Measurements from ENCODE around the gene NLRP5. TPM values are rescaled to one million over a fixed set of nuclear protein-coding genes. Genes with fewer than 3 reads are reported as not detected.

Gene NLRP5
- total RNA-seq, 1 donor = not detected

DNA sequence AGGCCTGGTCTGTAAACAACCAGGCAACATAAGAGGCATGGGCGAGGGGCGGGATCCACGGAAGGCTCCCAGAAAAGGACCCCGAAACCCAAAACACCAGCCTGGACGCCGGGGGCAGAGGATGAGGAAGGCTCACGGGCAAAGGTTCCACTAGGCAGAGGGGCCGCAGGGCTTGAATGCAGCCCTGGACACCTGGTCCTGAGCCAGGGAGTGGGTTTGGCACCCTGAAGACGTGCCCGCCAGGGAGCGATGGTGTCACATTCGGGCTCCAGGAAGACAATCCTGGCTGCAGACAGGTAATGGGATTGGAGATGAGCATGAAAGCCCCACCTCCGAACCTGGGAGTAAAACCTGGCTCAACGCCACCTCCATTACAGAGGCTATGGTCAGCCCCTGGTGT is 102.8 kb downstream of the NLRP5 start:
- TF ChIP-seq, protein P1, sequence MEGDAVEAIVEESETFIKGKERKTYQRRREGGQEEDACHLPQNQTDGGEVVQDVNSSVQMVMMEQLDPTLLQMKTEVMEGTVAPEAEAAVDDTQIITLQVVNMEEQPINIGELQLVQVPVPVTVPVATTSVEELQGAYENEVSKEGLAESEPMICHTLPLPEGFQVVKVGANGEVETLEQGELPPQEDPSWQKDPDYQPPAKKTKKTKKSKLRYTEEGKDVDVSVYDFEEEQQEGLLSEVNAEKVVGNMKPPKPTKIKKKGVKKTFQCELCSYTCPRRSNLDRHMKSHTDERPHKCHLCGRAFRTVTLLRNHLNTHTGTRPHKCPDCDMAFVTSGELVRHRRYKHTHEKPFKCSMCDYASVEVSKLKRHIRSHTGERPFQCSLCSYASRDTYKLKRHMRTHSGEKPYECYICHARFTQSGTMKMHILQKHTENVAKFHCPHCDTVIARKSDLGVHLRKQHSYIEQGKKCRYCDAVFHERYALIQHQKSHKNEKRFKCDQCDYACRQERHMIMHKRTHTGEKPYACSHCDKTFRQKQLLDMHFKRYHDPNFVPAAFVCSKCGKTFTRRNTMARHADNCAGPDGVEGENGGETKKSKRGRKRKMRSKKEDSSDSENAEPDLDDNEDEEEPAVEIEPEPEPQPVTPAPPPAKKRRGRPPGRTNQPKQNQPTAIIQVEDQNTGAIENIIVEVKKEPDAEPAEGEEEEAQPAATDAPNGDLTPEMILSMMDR (IDR thresholded peaks at IDR 0.05; ENCODE audit: insufficient read depth, low read depth, low read length) = no peak
- no peak for DNase-seq (ENCODE audit: low read depth)
- H3K4me3 ChIP-seq (ENCODE audit: low read depth, low read length) = no peak overlapping the region

DNA sequence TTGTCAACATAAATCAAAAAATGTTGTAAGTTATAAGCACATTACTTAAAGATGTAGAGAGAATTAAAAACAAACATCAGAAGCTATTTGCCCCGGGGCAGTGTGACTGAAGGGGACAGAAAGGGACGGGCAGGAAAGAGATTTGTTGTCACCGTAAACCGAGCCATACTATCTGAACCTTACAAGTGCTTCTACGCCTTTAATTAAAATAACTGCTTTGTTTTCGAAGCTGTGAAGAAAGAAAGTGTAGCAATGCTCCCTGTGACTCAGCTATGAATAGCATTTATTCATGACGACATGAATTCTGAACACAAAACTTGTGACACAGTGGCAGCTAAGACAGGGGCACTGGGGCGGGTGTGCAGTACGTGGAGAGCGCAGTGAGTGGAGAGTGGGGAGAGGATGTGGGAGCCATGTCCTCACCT is 104.5 kb downstream of the NLRP5 start:
- TF ChIP-seq, protein P1 (IDR thresholded peaks at IDR 0.05; ENCODE audit: insufficient read depth, low read depth, low read length) = no peak
- peak; percentile 79 for DNase-seq (ENCODE audit: low read depth)

DNA sequence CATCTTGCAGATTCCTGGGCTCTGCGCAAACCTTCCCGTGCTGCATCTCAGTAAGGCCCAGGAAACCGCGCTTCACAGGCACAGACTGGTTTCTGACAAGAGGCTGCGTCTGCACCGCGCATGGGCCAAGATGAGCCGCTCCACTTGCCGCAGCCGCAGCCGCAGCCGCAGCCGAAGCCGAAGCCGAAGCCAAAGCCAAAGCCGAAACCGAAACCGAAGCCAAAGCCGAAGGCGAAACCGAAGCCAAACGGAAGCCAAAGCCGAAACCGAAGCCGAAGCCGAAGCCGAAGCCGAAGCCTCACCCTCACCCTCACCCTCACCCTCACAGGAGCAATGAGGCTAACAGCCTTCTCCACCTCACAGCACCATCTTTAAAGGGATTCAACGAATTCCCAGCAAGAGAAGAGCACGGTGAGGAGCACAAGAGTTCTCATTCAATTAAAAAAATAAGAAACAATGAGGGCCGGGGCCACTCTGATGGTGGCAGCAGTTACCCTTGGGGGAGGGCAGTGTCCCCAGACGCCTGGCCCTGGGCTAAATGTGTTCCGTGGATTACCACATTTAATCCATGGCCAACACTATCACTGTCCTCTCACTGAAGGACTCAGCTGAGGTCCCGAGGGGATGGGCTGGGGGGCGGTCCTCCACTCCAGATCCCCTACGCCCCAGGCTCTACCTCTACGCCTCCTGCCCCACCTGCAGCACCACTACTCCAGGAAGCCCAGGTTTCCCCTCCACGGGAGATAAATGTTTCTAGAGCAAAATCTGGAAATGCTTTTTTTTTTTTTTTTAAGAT is 105.4 kb downstream of the NLRP5 start:
- peak; percentile 85 for DNase-seq (ENCODE audit: low read depth)
- TF ChIP-seq, protein P1 (IDR thresholded peaks at IDR 0.05; ENCODE audit: insufficient read depth, low read depth, low read length) = no peak
- H3K4me3 ChIP-seq (ENCODE audit: low read depth, low read length) = peak overlapping the region; percentile 63

More for the DNA sequence above, 104.5 kb downstream of the NLRP5 start:
- peak overlapping the region; percentile 63 for H3K4me3 ChIP-seq (ENCODE audit: low read depth, low read length)

DNA sequence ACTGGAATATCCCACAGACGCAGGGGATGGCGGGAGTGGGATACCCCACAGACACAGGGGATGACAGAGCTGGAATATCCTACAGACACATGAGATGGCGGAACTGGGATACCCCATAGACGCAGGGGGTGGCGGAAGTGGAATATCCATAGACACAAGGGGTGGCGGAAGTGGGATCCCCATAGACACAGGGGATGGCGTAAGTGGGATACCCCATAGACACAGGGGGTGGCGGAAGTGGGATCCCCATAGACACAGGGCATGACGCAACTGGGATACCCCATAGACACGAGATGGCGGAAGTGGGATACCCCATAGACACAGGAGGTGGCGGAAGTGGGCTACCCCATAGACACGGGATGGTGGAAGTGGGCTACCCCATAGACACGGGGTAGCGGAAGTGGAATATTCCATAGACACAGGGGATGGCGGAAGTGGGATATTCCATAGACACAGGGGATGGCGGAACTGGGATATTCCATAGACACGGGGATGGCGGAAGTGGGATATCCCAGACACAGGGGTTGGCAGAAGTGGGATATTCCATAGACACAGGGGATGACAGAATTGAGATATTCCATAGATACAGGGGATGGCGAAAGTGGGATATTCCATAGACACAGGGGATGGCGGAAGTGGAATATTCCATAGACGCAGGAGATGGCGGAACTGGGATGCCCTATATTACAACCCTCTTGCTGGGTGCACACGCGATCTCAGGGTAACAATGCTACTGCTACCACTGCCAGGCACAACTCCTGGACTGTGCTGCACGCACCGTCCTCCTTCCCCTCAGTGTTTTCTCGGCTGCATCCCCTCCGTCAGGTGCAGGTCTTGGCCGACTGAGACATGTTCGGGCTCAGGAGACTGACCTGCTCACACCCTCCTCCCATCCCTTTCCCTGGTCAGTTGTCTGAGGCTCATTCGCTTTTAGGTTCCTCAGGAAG is 106.4 kb downstream of the NLRP5 start:
- H3K4me3 ChIP-seq (ENCODE audit: low read depth, low read length) = peak overlapping the region; percentile 63
- TF ChIP-seq, protein P1 (IDR thresholded peaks at IDR 0.05; ENCODE audit: insufficient read depth, low read depth, low read length) = no peak
- DNase-seq (ENCODE audit: low read depth) = no peak

DNA sequence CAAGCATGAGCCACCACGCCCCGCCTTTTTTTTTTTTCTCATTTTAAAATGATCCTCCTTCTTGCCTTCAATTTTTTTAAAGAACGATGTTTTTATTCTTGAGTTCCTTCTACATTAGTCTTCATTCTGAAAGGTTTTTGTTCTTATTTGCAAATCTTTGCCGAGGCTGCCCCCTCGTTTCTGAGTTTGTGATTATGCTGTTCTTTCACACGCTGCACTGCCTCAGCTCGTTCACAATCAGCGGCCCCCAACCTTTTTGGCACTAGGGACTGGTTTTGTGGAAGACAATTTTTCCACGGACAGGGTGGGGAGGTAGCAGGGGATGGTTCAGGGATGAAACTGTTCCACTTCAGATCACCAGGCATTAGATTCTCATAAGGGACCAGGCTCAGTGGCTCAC is 107.9 kb downstream of the NLRP5 start:
- no peak for DNase-seq (ENCODE audit: low read depth)
- no peak overlapping the region for H3K4me3 ChIP-seq (ENCODE audit: low read depth, low read length)
- TF ChIP-seq, protein P1 (IDR thresholded peaks at IDR 0.05; ENCODE audit: insufficient read depth, low read depth, low read length) = no peak

DNA sequence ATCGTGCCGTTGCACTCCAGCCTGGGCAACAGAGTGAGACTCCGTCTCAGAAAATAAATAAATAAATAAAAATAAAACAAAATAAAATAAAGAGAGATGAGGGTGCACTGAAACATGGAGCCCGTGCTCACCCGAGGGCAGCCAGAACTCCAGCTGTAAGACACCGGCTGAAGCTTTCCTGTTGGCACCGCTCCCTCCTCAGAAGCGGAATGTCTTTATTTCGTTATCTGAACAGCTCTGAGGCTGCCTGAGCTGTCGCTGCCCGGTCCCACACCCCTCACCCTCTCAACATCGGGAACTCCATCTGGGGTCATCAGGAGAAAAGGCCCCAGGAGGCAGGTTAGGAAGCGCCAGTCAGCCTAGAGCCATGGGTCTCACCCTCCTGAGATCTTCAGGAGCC is 110.1 kb downstream of the NLRP5 start:
- TF ChIP-seq, protein P1 (IDR thresholded peaks at IDR 0.05; ENCODE audit: insufficient read depth, low read depth, low read length) = no peak
- no peak for DNase-seq (ENCODE audit: low read depth)
- no peak overlapping the region for H3K4me3 ChIP-seq (ENCODE audit: low read depth, low read length)
